HG02885 (cell line): ENCODE results near the gene SF3A2.

ENCODE experiments used
- ATAC-seq: cut with Tn5 transposase; IDR thresholded peaks from one replicate; pipeline ENCODE4 v1.9.1; 2021; ENCODE audit warnings: mild to moderate bottlenecking; ENCODE audit not compliant: unreplicated experiment, poor library complexity

The SF3A2 gene

GRCh38 chr19:2287585-2288337, 51.1 kb downstream of the SF3A2 start:
- ATAC-seq = no peak

- ATAC-seq = no peak
These were observed 51.8 kb downstream of the SF3A2 start for GRCh38 chr19:2288338-2288817.

GRCh38 chr19:2288818-2289713, 52.4 kb downstream of the SF3A2 start:
- ATAC-seq = no peak

GRCh38 chr19:2289714-2290435, 53.3 kb downstream of the SF3A2 start:
- no peak for ATAC-seq

GRCh38 chr19:2290441-2291184, 54.0 kb downstream of the SF3A2 start:
- ATAC-seq = no peak

- ATAC-seq = no peak
These were observed 54.6 kb downstream of the SF3A2 start for GRCh38 chr19:2291185-2291751.

GRCh38 chr19:2294687-2295335, 58.2 kb downstream of the SF3A2 start:
- no peak for ATAC-seq

GRCh38 chr19:2296141-2296540, 59.5 kb downstream of the SF3A2 start:
- ATAC-seq = no peak
